Memory B cell (primary cell): ENCODE measurements around the gene C12orf75.
A peak's percentile ranks its signal among the peaks of the same experiment; 100 is the strongest.
"Not testable (repeated sequence)": the region's sequence is repeated elsewhere in the genome, so short reads cannot be mapped to it uniquely, and the experiment has no call there.

Source experiments
- ATAC-seq: fragments of 150-1000 bp; cut with Tn5 transposase; 2 replicates; pipeline ENCODE4 v1.10.0; 2021; ENCODE audit warnings: low read depth, mild to moderate bottlenecking, moderate library complexity
- DNase-seq, 2 donors: peaks; one replicate each; pipeline ENCODE4 v3.0.0; 2022; ENCODE audit warnings: low spot score in 2 of 2
- H3K27ac Mint-ChIP-seq: one replicate; pipeline ENCODE4 v1.8.0; 2022; ENCODE audit warnings: mild to moderate bottlenecking, moderate library complexity, mixed read lengths
- H3K27me3 Mint-ChIP-seq: one replicate; pipeline ENCODE4 v1.8.0; 2022; ENCODE audit warnings: mixed read lengths
- H3K36me3 Mint-ChIP-seq: one replicate; pipeline ENCODE4 v1.8.0; 2022; ENCODE audit warnings: mild to moderate bottlenecking, mixed read lengths
- H3K4me1 Mint-ChIP-seq: one replicate; pipeline ENCODE4 v1.8.0; 2022; ENCODE audit warnings: mixed read lengths
- H3K4me3 Mint-ChIP-seq: one replicate; pipeline ENCODE4 v1.8.0; 2022; ENCODE audit warnings: mild to moderate bottlenecking, moderate library complexity, mixed read lengths
- H3K9me3 Mint-ChIP-seq: one replicate; pipeline ENCODE4 v1.8.0; 2022; ENCODE audit warnings: mixed read lengths

C12orf75 gene

GRCh38 chr12:105391231-105391630, 60.7 kb downstream of the C12orf75 start:
- Mint-ChIP-seq H3K4me1 (no peaks in the 10 kb centered on the region), H3K36me3 (no peaks in the 10 kb centered on the region), H3K9me3 (no peaks in the 10 kb centered on the region), H3K27ac (no peak overlapping the region), H3K4me3 (no peak overlapping the region), H3K27me3 (peaks cover 4% of the 10 kb centered on the region)
- DNase-seq (no peak), ATAC-seq (no peak)

- Mint-ChIP-seq H3K4me1 (no peaks in the 10 kb centered on the region), H3K27ac (no peak overlapping the region), H3K27me3 (peaks cover 4% of the 10 kb centered on the region), H3K36me3 (peaks cover 6% of the 10 kb centered on the region), H3K4me3 (no peak overlapping the region), H3K9me3 (peaks cover 8% of the 10 kb centered on the region)
- ATAC-seq (no peak), DNase-seq (no peak)
Observed at GRCh38 chr12:105393587-105393986, 63.1 kb downstream of the C12orf75 start.

- peaks cover 8% of the 10 kb centered on the region for H3K9me3 Mint-ChIP-seq
Observed at GRCh38 chr12:105396024-105396423, 65.5 kb downstream of the C12orf75 start.

GRCh38 chr12:105396983-105397382, 66.5 kb downstream of the C12orf75 start:
- DNase-seq (no peak), ATAC-seq (no peak)
- peaks cover 10% of the 10 kb centered on the region for H3K36me3 Mint-ChIP-seq
- no peak overlapping the region for H3K27ac Mint-ChIP-seq
- no peaks in the 10 kb centered on the region for H3K4me1 Mint-ChIP-seq
- peaks cover 8% of the 10 kb centered on the region for H3K9me3 Mint-ChIP-seq
- no peak overlapping the region for H3K4me3 Mint-ChIP-seq
- peaks cover 1% of the 10 kb centered on the region for H3K27me3 Mint-ChIP-seq

More at GRCh38 chr12:105396024-105396423, 65.5 kb downstream of the C12orf75 start:
- peaks cover 10% of the 10 kb centered on the region for H3K36me3 Mint-ChIP-seq
- H3K27ac Mint-ChIP-seq: no peak overlapping the region
- ATAC-seq (no peak), DNase-seq (no peak)
- no peaks in the 10 kb centered on the region for H3K4me1 Mint-ChIP-seq
- H3K27me3 Mint-ChIP-seq: peaks cover 4% of the 10 kb centered on the region
- no peak overlapping the region for H3K4me3 Mint-ChIP-seq

DNA sequence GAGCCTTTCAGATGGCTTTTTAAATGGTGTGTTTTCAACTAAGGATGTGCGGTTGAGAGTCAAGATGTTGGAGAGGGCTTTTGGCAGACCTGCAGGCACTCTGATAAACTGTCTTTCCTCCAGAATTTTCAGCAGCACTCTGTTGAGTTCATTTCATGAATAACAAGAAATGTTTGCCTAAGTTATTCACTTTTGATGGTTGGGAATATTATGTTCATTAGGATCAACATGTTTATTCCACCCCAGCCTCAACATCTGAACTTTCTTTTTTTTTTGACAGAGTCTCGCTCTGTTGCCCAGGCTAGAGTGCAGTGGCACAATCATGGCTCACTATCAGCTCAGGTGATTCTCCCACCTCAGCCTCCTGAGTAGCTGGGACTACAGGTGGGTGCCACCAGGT, 68.4 kb downstream of the C12orf75 start:
- H3K4me3 Mint-ChIP-seq: no peak overlapping the region
- no peak for ATAC-seq
- H3K4me1 Mint-ChIP-seq: no peaks in the 10 kb centered on the region

DNA sequence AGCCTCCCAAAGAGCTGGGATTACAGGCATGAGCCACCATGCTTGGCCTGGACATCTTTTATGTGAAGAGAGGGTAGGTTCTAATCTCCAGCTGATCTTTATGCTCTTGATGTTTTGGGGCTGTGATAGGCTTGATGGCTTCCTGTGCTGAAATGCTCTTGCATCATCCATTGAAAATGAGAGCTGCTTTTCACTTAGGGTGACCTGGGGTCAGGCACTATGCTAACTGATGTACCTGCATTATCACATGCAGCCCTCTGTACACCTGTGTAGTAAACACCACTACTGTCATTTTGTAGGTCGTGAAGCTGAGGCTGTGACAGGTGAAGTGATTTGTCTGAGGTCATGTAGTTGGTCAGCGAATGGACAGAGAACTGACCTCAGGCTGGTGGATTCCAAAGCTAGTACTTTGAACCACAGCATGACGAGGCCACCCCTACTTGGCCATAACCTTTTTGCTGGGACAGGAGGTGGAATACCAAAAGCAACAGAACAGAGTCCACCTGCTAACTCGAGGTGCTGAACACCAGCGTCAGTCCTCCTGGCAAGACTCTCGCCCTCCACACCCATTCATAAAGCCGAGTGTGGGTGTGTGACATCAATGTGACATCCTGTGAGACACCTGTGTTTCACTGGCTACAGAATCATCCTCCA, 69.1 kb downstream of the C12orf75 start:
- H3K27ac Mint-ChIP-seq: no peak overlapping the region
- H3K4me1 Mint-ChIP-seq: no peaks in the 10 kb centered on the region
- H3K4me3 Mint-ChIP-seq: no peak overlapping the region
- H3K9me3 Mint-ChIP-seq: peaks cover 11% of the 10 kb centered on the region
- DNase-seq (no peak), ATAC-seq (no peak)
- no peaks in the 10 kb centered on the region for H3K27me3 Mint-ChIP-seq
- peaks cover 15% of the 10 kb centered on the region for H3K36me3 Mint-ChIP-seq

More for the DNA sequence above, 68.4 kb downstream of the C12orf75 start:
- Mint-ChIP-seq H3K27ac (no peak overlapping the region), H3K9me3 (peaks cover 8% of the 10 kb centered on the region), H3K27me3 (no peaks in the 10 kb centered on the region), H3K36me3 (peaks cover 10% of the 10 kb centered on the region)
- DNase-seq: no peak

DNA sequence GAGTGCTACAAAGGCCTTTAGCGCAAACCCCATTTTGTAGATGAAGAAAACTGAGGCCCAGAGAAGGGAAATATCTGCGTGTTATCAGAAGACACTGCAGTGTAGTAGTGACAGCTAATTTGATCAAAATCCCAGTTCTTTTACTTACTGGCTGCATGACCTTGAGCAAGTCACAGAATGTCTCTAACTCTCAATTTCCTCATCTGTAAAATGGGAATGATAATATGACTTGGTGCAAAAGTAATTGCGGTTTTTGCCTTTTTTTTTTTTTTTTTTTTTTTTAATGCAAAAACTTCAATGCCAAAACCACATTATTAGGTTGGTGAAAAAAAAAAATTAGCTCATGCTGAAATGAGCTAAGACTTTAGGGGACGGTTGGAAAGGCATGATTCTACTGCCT, 69.7 kb downstream of the C12orf75 start:
- Mint-ChIP-seq H3K4me3 (no peak overlapping the region), H3K4me1 (no peaks in the 10 kb centered on the region), H3K27me3 (no peaks in the 10 kb centered on the region), H3K9me3 (peaks cover 11% of the 10 kb centered on the region), H3K27ac (no peak overlapping the region), H3K36me3 (peaks cover 18% of the 10 kb centered on the region)
- no peak for ATAC-seq
- no peak for DNase-seq

- H3K4me3 Mint-ChIP-seq: no peak overlapping the region
- no peaks in the 10 kb centered on the region for H3K27me3 Mint-ChIP-seq
- no peak for DNase-seq
- no peak overlapping the region for H3K27ac Mint-ChIP-seq
- ATAC-seq: no peak
- H3K36me3 Mint-ChIP-seq: peaks cover 18% of the 10 kb centered on the region
- H3K9me3 Mint-ChIP-seq: peaks cover 11% of the 10 kb centered on the region
- no peaks in the 10 kb centered on the region for H3K4me1 Mint-ChIP-seq
Observed at GRCh38 chr12:105401198-105401597, 70.7 kb downstream of the C12orf75 start.

GRCh38 chr12:105402366-105402765, 71.9 kb downstream of the C12orf75 start:
- DNase-seq (no peak), ATAC-seq (no peak)
- H3K9me3 Mint-ChIP-seq: peaks cover 11% of the 10 kb centered on the region
- H3K36me3 Mint-ChIP-seq: peaks cover 18% of the 10 kb centered on the region
- no peak overlapping the region for H3K4me3 Mint-ChIP-seq
- no peaks in the 10 kb centered on the region for H3K4me1 Mint-ChIP-seq
- H3K27me3 Mint-ChIP-seq: no peaks in the 10 kb centered on the region
- no peak overlapping the region for H3K27ac Mint-ChIP-seq

- no peak overlapping the region for H3K27ac Mint-ChIP-seq
- no peak for DNase-seq
- no peak for ATAC-seq
- H3K9me3 Mint-ChIP-seq: peaks cover 8% of the 10 kb centered on the region
- no peaks in the 10 kb centered on the region for H3K4me1 Mint-ChIP-seq
- no peak overlapping the region for H3K4me3 Mint-ChIP-seq
- H3K36me3 Mint-ChIP-seq: peaks cover 17% of the 10 kb centered on the region
- H3K27me3 Mint-ChIP-seq: no peaks in the 10 kb centered on the region
Observed at GRCh38 chr12:105403095-105403494, 72.6 kb downstream of the C12orf75 start.

- not testable (repeated sequence) for H3K4me1 Mint-ChIP-seq, DNase-seq, H3K27me3 Mint-ChIP-seq, H3K9me3 Mint-ChIP-seq, H3K27ac Mint-ChIP-seq, H3K4me3 Mint-ChIP-seq, ATAC-seq
- H3K36me3 Mint-ChIP-seq: peaks cover 11% of the 10 kb centered on the region
Observed at GRCh38 chr12:105404134-105404533, 73.6 kb downstream of the C12orf75 start.

- no peak for DNase-seq
- peaks cover 4% of the 10 kb centered on the region for H3K27me3 Mint-ChIP-seq
- no peak overlapping the region for H3K27ac Mint-ChIP-seq
- peaks cover 3% of the 10 kb centered on the region for H3K9me3 Mint-ChIP-seq
- H3K4me3 Mint-ChIP-seq: no peak overlapping the region
- H3K4me1 Mint-ChIP-seq: peaks cover 5% of the 10 kb centered on the region
- peaks cover 10% of the 10 kb centered on the region for H3K36me3 Mint-ChIP-seq
- no peak for ATAC-seq
Observed at GRCh38 chr12:105406497-105406896, 76.0 kb downstream of the C12orf75 start.

DNA sequence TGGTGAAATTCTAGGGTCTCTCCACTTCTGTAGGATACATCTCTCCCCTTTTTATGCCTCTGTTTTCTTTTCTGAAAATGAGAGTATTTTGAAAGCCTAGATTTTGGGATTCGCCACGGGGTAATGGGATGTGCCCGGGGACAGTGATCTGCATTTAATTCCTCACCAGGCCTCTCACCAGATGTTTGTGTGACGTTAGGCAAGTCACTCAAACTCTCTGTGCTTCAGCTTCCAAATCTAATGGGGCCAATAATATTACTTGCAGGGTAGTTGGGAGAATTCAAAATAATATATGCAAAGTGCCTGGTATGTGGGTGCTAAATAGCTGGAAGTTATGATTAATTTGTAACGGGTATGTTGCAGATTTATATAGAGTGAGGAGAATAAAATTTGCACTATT, 78.8 kb downstream of the C12orf75 start:
- H3K4me1 Mint-ChIP-seq: peaks cover 5% of the 10 kb centered on the region
- H3K27me3 Mint-ChIP-seq: peaks cover 11% of the 10 kb centered on the region
- H3K27ac Mint-ChIP-seq: no peak overlapping the region
- DNase-seq: no peak
- H3K9me3 Mint-ChIP-seq: peaks cover 3% of the 10 kb centered on the region
- H3K36me3 Mint-ChIP-seq: peaks cover 7% of the 10 kb centered on the region
- ATAC-seq: no peak
- H3K4me3 Mint-ChIP-seq: no peak overlapping the region

GRCh38 chr12:105409801-105410471, 79.4 kb downstream of the C12orf75 start:
- peaks cover 4% of the 10 kb centered on the region for H3K36me3 Mint-ChIP-seq
- peaks cover 11% of the 10 kb centered on the region for H3K27me3 Mint-ChIP-seq
- peaks cover 5% of the 10 kb centered on the region for H3K4me1 Mint-ChIP-seq
- DNase-seq (no peak), ATAC-seq (no peak)
- H3K9me3 Mint-ChIP-seq: no peaks in the 10 kb centered on the region
- H3K27ac Mint-ChIP-seq: no peak overlapping the region
- H3K4me3 Mint-ChIP-seq: peak overlapping the region; percentile 9
